Measurements from ENCODE around the gene PAPPA.

The PAPPA gene

DNA sequence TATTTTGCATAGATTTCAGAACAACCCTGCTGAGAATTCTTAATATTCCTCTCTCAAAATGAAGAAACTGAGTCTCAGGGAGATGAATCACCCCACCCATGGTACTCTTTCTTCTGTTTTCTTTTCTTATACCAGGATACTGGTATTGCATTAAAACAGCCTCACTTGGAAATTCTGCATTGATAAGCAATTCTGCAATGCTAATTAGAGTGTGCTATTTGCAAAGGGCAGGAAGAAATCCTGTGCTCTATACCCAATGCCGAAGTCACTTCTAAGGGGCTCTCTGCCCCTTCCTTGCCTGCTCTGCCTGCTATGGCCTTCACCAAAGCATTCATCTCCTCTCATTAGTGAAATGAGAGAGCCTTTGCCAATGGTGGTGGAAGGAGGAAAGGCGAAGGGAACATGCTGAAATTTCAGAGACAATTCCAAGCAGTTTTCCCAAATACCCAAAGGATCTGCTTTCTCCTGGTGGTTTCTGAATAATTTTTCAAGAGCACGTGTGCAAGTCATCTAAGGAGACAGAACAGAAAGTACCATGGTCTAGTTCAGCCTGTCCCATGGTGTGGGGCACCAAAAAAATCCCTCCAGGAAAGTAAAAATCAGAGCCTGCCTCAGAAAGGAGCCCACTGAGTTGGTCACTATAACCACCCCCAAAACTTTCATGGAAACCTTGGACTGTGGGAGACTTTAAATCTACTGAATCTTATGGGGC is 156.5 kb downstream of the PAPPA start:
- POLR2A ChIA-PET, result no interaction called here
- H3K27ac ChIP-seq (ENCODE audit: extremely low read depth, low read depth, low read length), result no peak overlapping the region
- TF ChIP-seq SP3 (tag by site-specific recombination; IDR thresholded peaks at IDR 0.05) (no peak), ZNF561 (tag by site-specific recombination; IDR thresholded peaks at IDR 0.05; ENCODE audit: borderline replicate concordance) (no peak), KLF10 (tag by site-specific recombination; IDR thresholded peaks at IDR 0.05) (no peak), KLF1 (tag by site-specific recombination; IDR thresholded peaks at IDR 0.05) (no peak), ZNF785 (tag by site-specific recombination; IDR thresholded peaks at IDR 0.05) (no peak), ZNF473 (tag by site-specific recombination; IDR thresholded peaks at IDR 0.05) (no peak), MYNN (tag by site-specific recombination; IDR thresholded peaks at IDR 0.05; ENCODE audit: borderline replicate concordance) (no peak), ZNF560 (tag by site-specific recombination; IDR thresholded peaks at IDR 0.05; ENCODE audit: borderline replicate concordance) (no peak), ZBTB20 (tag by site-specific recombination; IDR thresholded peaks at IDR 0.05) (no peak), SP2 (tag by site-specific recombination; IDR thresholded peaks at IDR 0.05) (no peak), ZNF350 (tag by site-specific recombination; IDR thresholded peaks at IDR 0.05) (no peak), ZNF747 (tag by site-specific recombination; IDR thresholded peaks at IDR 0.05) (no peak), ZNF248 (tag by site-specific recombination; IDR thresholded peaks at IDR 0.05) (no peak), ZNF10 (tag by site-specific recombination; IDR thresholded peaks at IDR 0.05) (no peak), MEIS1 (CRISPR knock-in tag; IDR thresholded peaks at IDR 0.05; ENCODE audit: borderline replicate concordance) (no peak), ZNF426 (tag by site-specific recombination; IDR thresholded peaks at IDR 0.05) (no peak), ZNF169 (tag by site-specific recombination; IDR thresholded peaks at IDR 0.05) (no peak), ZNF670 (tag by site-specific recombination; IDR thresholded peaks at IDR 0.05; ENCODE audit: low read depth) (no peak)
- TF ChIP-seq, protein P1, sequence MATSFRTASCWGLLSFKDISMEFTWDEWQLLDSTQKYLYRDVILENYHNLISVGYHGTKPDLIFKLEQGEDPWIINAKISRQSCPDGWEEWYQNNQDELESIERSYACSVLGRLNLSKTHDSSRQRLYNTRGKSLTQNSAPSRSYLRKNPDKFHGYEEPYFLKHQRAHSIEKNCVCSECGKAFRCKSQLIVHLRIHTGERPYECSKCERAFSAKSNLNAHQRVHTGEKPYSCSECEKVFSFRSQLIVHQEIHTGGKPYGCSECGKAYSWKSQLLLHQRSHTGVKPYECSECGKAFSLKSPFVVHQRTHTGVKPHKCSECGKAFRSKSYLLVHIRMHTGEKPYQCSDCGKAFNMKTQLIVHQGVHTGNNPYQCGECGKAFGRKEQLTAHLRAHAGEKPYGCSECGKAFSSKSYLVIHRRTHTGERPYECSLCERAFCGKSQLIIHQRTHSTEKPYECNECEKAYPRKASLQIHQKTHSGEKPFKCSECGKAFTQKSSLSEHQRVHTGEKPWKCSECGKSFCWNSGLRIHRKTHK (tag by site-specific recombination; IDR thresholded peaks at IDR 0.05), result no peak
- CTCF ChIA-PET, result interaction anchor here (0.5 kb wide), 1 partner anchor 97 kb away, joined by 3 read pairs; no protein-coding TSS in a partner anchor
- H3K36me3 ChIP-seq (ENCODE audit: control insufficient read depth in 2 of 2, insufficient read depth in 1 of 2, low read length in 2 of 2), result no peaks in the 10 kb centered on the region
- no peak overlapping the region for H3K4me3 ChIP-seq (ENCODE audit: low read depth, low read length)
- no peaks in the 10 kb centered on the region for H3K9me3 ChIP-seq (ENCODE audit: control insufficient read depth, insufficient read depth, low read depth, low read length)
- no peaks in the 10 kb centered on the region for H3K4me1 ChIP-seq (ENCODE audit: control insufficient read depth, insufficient read depth, low read length)

DNA sequence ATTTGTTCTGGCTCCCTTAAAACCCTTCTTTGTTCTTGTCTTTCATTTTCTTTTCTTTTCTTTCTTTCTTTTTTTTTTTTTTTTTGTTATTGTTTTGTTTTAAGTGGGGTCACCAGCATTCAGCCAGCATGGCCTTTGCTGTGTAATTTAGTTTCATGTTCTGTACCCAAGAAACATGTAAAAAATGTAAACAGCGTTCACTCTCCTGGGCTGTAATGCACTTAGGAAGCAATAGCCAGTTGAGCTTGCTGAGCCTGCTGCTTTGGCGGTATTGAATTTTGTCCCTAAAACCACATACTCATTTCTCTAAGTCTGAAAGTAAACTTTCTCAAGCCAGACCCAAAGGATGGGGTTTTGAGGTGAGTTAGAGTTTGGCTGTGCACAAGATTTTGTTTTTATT is 158.6 kb downstream of the PAPPA start:
- H3K9me3 ChIP-seq (ENCODE audit: control insufficient read depth, insufficient read depth, low read depth, low read length), result no peaks in the 10 kb centered on the region
- no peak overlapping the region for H3K4me3 ChIP-seq (ENCODE audit: low read depth, low read length)
- CTCF ChIA-PET, result no interaction called here
- TF ChIP-seq ZNF223 (tag by site-specific recombination; IDR thresholded peaks at IDR 0.05), result no peak
- TF ChIP-seq ZBTB48 (tag by site-specific recombination; IDR thresholded peaks at IDR 0.05), result no peak
- TF ChIP-seq ZNF140 (tag by site-specific recombination; IDR thresholded peaks at IDR 0.05), result no peak
- no peaks in the 10 kb centered on the region for H3K4me1 ChIP-seq (ENCODE audit: control insufficient read depth, insufficient read depth, low read length)
- H3K36me3 ChIP-seq (ENCODE audit: control insufficient read depth in 2 of 2, insufficient read depth in 1 of 2, low read length in 2 of 2), result no peaks in the 10 kb centered on the region
- POLR2A ChIA-PET, result interaction anchor here (0.7 kb wide), 1 partner anchor 982 kb away, joined by 6 read pairs; no protein-coding TSS in a partner anchor
- H3K27ac ChIP-seq (ENCODE audit: extremely low read depth, low read depth, low read length), result no peak overlapping the region

GRCh38 chr9:116313638-116314037 is 160.0 kb downstream of the PAPPA start:
- H3K4me1 ChIP-seq (ENCODE audit: control insufficient read depth, insufficient read depth, low read length), result no peaks in the 10 kb centered on the region
- H3K4me3 ChIP-seq (ENCODE audit: low read depth, low read length), result no peak overlapping the region
- no peaks in the 10 kb centered on the region for H3K9me3 ChIP-seq (ENCODE audit: control insufficient read depth, insufficient read depth, low read depth, low read length)
- POLR2A ChIA-PET, result no interaction called here
- no peak overlapping the region for H3K27ac ChIP-seq (ENCODE audit: extremely low read depth, low read depth, low read length)
- CTCF ChIA-PET, result interaction anchor here (0.7 kb wide), 1 partner anchor 17 kb away, joined by 3 read pairs; no protein-coding TSS in a partner anchor
- no peaks in the 10 kb centered on the region for H3K36me3 ChIP-seq (ENCODE audit: control insufficient read depth in 2 of 2, insufficient read depth in 1 of 2, low read length in 2 of 2)
- TF ChIP-seq, protein P2, sequence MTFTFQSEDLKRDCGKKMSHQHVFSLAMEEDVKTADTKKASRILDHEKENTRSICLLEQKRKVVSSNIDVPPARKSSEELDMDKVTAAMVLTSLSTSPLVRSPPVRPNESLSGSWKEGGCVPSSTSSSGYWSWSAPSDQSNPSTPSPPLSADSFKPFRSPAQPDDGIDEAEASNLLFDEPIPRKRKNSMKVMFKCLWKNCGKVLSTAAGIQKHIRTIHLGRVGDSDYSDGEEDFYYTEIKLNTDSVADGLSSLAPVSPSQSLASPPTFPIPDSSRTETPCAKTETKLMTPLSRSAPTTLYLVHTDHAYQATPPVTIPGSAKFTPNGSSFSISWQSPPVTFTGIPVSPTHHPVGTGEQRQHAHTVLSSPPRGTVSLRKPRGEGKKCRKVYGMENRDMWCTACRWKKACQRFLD (tag by site-specific recombination; IDR thresholded peaks at IDR 0.05), result no peak
- TF ChIP-seq ZNF423 (tag by site-specific recombination; IDR thresholded peaks at IDR 0.05) (no peak), ZNF266 (tag by site-specific recombination; IDR thresholded peaks at IDR 0.05; ENCODE audit: low read depth) (no peak), FEZF1 (tag by site-specific recombination; IDR thresholded peaks at IDR 0.05) (no peak), ZNF341 (tag by site-specific recombination; IDR thresholded peaks at IDR 0.05; ENCODE audit: low read depth) (no peak), ZNF175 (tag by site-specific recombination; IDR thresholded peaks at IDR 0.05) (no peak)
- TF ChIP-seq, protein P3, sequence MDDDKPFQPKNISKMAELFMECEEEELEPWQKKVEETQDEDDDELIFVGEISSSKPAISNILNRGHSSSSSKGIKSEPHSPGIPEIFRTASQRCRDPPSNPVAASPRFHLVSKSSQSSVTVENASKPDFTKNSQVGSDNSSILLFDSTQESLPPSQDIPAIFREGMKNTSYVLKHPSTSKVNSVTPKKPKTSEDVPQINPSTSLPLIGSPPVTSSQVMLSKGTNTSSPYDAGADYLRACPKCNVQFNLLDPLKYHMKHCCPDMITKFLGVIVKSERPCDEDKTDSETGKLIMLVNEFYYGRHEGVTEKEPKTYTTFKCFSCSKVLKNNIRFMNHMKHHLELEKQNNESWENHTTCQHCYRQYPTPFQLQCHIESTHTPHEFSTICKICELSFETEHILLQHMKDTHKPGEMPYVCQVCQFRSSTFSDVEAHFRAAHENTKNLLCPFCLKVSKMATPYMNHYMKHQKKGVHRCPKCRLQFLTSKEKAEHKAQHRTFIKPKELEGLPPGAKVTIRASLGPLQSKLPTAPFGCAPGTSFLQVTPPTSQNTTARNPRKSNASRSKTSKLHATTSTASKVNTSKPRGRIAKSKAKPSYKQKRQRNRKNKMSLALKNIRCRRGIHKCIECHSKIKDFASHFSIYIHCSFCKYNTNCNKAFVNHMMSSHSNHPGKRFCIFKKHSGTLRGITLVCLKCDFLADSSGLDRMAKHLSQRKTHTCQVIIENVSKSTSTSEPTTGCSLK (tag by site-specific recombination; IDR thresholded peaks at IDR 0.05), result no peak

Measured in HEK293 (cell line).